GM23338 (cell line): ENCODE data around the gene CMC4. TPM values are rescaled to one million over a fixed set of nuclear protein-coding genes. Genes with fewer than 3 reads are reported as not detected.

Experiments
- ZNF462 ChIP-seq: fragments of 250-450 bp; sonication (Bioruptor Pico); IDR thresholded peaks from 2 replicates; pipeline ENCODE4 v1.5.0; 2020; ENCODE audit warnings: mild to moderate bottlenecking, moderate library complexity
- polyA plus RNA-seq: library from polyadenylated mRNA; unstranded; fragments of >200 nt; fragmentation: Nextera tagmentation; extraction: Ambion mirVana; gene quantifications from 2 replicates; pipeline ENCODE4 v1.2.1, GENCODE V29; 2016
- total RNA-seq: library from RNA; depleted of rRNA; stranded (reverse); fragments of >200 nt; shearing (Covaris generic); gene quantifications from 2 replicates; pipeline ENCODE4 v1.2.3, GENCODE V29; 2014; rRNA removed

CMC4 gene
- total and polyA plus RNA-seq, 2 experiments from 2014 or later = 9.9 to 16.3 TPM

- no peak for TF ChIP-seq ZNF462 (CRISPR knock-in tag)
These were observed 50.3 kb downstream of the CMC4 start (continued) for GRCh38 chrX:155020591-155020990.

Other genes starting within 250 kb of the CMC4 start
- not detected in 2 replicates for gene SMIM9, start 236.5 kb downstream of the CMC4 start, total RNA-seq
- not detected in 2 replicates for gene SMIM9, start 236.5 kb downstream of the CMC4 start, polyA plus RNA-seq
- gene F8A1, start 184.8 kb downstream of the CMC4 start, total RNA-seq = 10.8 and 19.0 TPM in 2 replicates
- 26.0 and 36.9 TPM in 2 replicates for gene F8A1, start 184.8 kb downstream of the CMC4 start, polyA plus RNA-seq
- 1.8 and 2.9 TPM in 2 replicates for gene F8, start 48.4 kb downstream of the CMC4 start, total RNA-seq
- gene F8, start 48.4 kb downstream of the CMC4 start, polyA plus RNA-seq = 0.63 and 0.70 TPM in 2 replicates
- 26.3 and 28.6 TPM in 2 replicates for gene FUNDC2, start 44.3 kb downstream of the CMC4 start, total RNA-seq
- gene FUNDC2, start 44.3 kb downstream of the CMC4 start, polyA plus RNA-seq = 51.6 and 58.5 TPM in 2 replicates
- 0.83 and 6.3 TPM in 2 replicates for gene MTCP1, start within 50 bp of the CMC4 start, total RNA-seq
- 17.7 and 28.3 TPM in 2 replicates for gene MTCP1, start within 50 bp of the CMC4 start, polyA plus RNA-seq
- 14.1 and 18.4 TPM in 2 replicates for gene BRCC3, start 372 bp upstream of the CMC4 start, total RNA-seq
- gene BRCC3, start 372 bp upstream of the CMC4 start, polyA plus RNA-seq = 19.9 and 26.7 TPM in 2 replicates
- gene VBP1, start 145.3 kb upstream of the CMC4 start, total RNA-seq = 62.5 and 89.4 TPM in 2 replicates
- gene VBP1, start 145.3 kb upstream of the CMC4 start, polyA plus RNA-seq = 65.7 and 84.4 TPM in 2 replicates
- 11.1 and 11.3 TPM in 2 replicates for gene RAB39B, start 193.4 kb upstream of the CMC4 start, total RNA-seq
- 6.2 and 6.8 TPM in 2 replicates for gene RAB39B, start 193.4 kb upstream of the CMC4 start, polyA plus RNA-seq